Sigmoid colon (tissue), 7 donors: ENCODE results near the gene COL12A1. TPM values are rescaled to one million over a fixed set of nuclear protein-coding genes. Genes with fewer than 3 reads are reported as not detected.

Experiments
- DNase-seq: peaks from one replicate; pipeline ENCODE4 v3.0.0-alpha.2; 2019
- H3K27ac ChIP-seq, 4 donors: fragments of 200-600 bp; sonication (generic); one replicate each; pipeline ENCODE4 v1.5.1; 2016 to 2019; ENCODE audit warnings: mild to moderate bottlenecking in 1 of 4
- H3K27me3 ChIP-seq, 3 donors: fragments of 200-600 bp; sonication (generic); one replicate each; pipeline ENCODE4 v1.5.1; 2019; ENCODE audit warnings: mild to moderate bottlenecking in 1 of 3
- H3K36me3 ChIP-seq, 4 donors: fragments of 200-600 bp; sonication (generic); one replicate each; pipeline ENCODE4 v1.5.1; 2016 to 2019
- H3K4me1 ChIP-seq, 4 donors: fragments of 200-600 bp; sonication (generic); one replicate each; pipeline ENCODE4 v1.5.1; 2017 to 2019
- H3K4me3 ChIP-seq, 4 donors: fragments of 200-600 bp; sonication (generic); one replicate each; pipeline ENCODE4 v1.5.1; 2017 to 2019; ENCODE audit warnings: mild to moderate bottlenecking in 2 of 4, moderate library complexity in 1 of 4
- H3K9me3 ChIP-seq, 4 donors: fragments of 200-600 bp in 3 of 4; sonication (generic) in 3 of 4; one replicate each; pipeline versions ENCODE4 v1.5.1 to v1.6.1; 2013 to 2019
- CTCF ChIP-seq, 4 experiments: fragments of 450-650 bp in 3 of 4; fragments of 200-600 bp in 1 of 4; IDR thresholded peaks; one replicate each; pipeline ENCODE4 v1.5.1; 2016 to 2019; ENCODE audit warnings: antibody characterized with exemption in 4 of 4, mild to moderate bottlenecking in 3 of 4, moderate library complexity in 2 of 4
- EP300 ChIP-seq, 4 donors: sonication (generic); formaldehyde crosslinking; IDR thresholded peaks; one replicate each; pipeline ENCODE4 v1.6.1; 2017; ENCODE audit warnings: antibody characterized with exemption in 4 of 4
- POLR2A ChIP-seq, 2 donors: fragments of 450-650 bp; IDR thresholded peaks; one replicate each; pipeline ENCODE4 v1.6.1; 2016; ENCODE audit warnings: antibody characterized with exemption in 2 of 2, mild to moderate bottlenecking in 2 of 2, moderate library complexity in 2 of 2
- POLR2AphosphoS5 ChIP-seq, 4 donors: sonication (generic); formaldehyde crosslinking; IDR thresholded peaks; one replicate each; pipeline ENCODE4 v1.6.1; 2017; ENCODE audit warnings: antibody characterized with exemption in 4 of 4
- WGBS, 2 donors: extraction: QIAGEN DNeasy Blood & Tissue Kit; methylation state at CpG; one replicate each; pipeline ENCODE4 v1.1.7; 2013; 5-methylcytosine and 5-hydroxymethylcytosine counted together
- intact Hi-C: fragments of 100-400 bp; cut with DNase I; formaldehyde crosslinking; loops from one replicate; pipeline ENCODE4 v1.15.1; 2023
- polyA plus RNA-seq, 3 donors: library from polyadenylated mRNA; stranded (reverse); fragments of 200-250 nt; gene quantifications; one replicate each; pipeline ENCODE4 v1.2.3, GENCODE V29; 2013
- total RNA-seq, 4 donors: library from RNA; depleted of rRNA; stranded (reverse); fragments of >200 nt; gene quantifications; one replicate each; pipeline ENCODE4 v1.1.0, GENCODE V29; 2016
- donor health status: healthy with polysubstance abuse.
- donor health status: Bipolar disorder and iron deficiency.
- donor health status: healthy.

Gene COL12A1
- total and polyA plus RNA-seq, 7 donors: 2.1 to 328 (median 129) TPM

GRCh38 chr6:75109765-75110164 lies 96.1 kb downstream of the COL12A1 start:
- Histone ChIP-seq H3K4me3 (no peak overlapping the region), H3K4me1 (peaks cover 0 to 28% (median 17%) of the 10 kb centered on the region in 4 donors), H3K36me3 (peaks cover 6 to 18% (median 9%) of the 10 kb centered on the region in 4 donors), H3K9me3 (no peaks in the 10 kb centered on the region), H3K27me3 (no peaks in the 10 kb centered on the region), H3K27ac (peak overlapping the region in 1 of 4 donors; percentile 70)
- TF ChIP-seq CTCF (IDR thresholded peaks at IDR 0.05) (no peak), POLR2AphosphoS5 (IDR thresholded peaks at IDR 0.05) (no peak), EP300 (IDR thresholded peaks at IDR 0.05) (no peak), POLR2A (IDR thresholded peaks at IDR 0.05) (no peak)
- no peak for DNase-seq
- 78 to 94% methylated on average over 1 of the region's 1 CpG for WGBS, 2 donors
- intact Hi-C loops: no loop called here

- H3K9me3 ChIP-seq: no peaks in the 10 kb centered on the region
- no peak overlapping the region for H3K4me3 ChIP-seq
- no peaks in the 10 kb centered on the region for H3K27me3 ChIP-seq
- DNase-seq: no peak
- H3K4me1 ChIP-seq: peaks cover 0 to 21% (median 10%) of the 10 kb centered on the region in 4 donors
- TF ChIP-seq POLR2AphosphoS5 (IDR thresholded peaks at IDR 0.05): no peak
- TF ChIP-seq EP300 (IDR thresholded peaks at IDR 0.05): no peak
- no peak for TF ChIP-seq POLR2A (IDR thresholded peaks at IDR 0.05)
- TF ChIP-seq CTCF (IDR thresholded peaks at IDR 0.05): no peak
- peak overlapping the region in 2 of 4 donors; percentile 36 to 70 for H3K27ac ChIP-seq
- intact Hi-C loops: no loop called here
- peaks cover 6 to 25% (median 9%) of the 10 kb centered on the region in 4 donors for H3K36me3 ChIP-seq
Measured at GRCh38 chr6:75109022-75109421, 96.8 kb downstream of the COL12A1 start.

- Histone ChIP-seq H3K9me3 (no peaks in the 10 kb centered on the region), H3K4me1 (peaks cover 0 to 15% (median 7%) of the 10 kb centered on the region in 4 donors), H3K36me3 (peaks cover 6 to 28% (median 9%) of the 10 kb centered on the region in 4 donors), H3K27me3 (no peaks in the 10 kb centered on the region), H3K27ac (peak overlapping the region in 3 of 4 donors; percentile 12 to 70 (median 36)), H3K4me3 (no peak overlapping the region)
- WGBS, 2 donors: 80 to 89% methylated on average over 2 of the region's 2 CpGs
- no peak for TF ChIP-seq CTCF (IDR thresholded peaks at IDR 0.05)
- no peak for TF ChIP-seq POLR2AphosphoS5 (IDR thresholded peaks at IDR 0.05)
- TF ChIP-seq POLR2A (IDR thresholded peaks at IDR 0.05): no peak
- no peak for TF ChIP-seq EP300 (IDR thresholded peaks at IDR 0.05)
- intact Hi-C loops: no loop called here
- DNase-seq: no peak
Measured at GRCh38 chr6:75108333-75108974, 97.4 kb downstream of the COL12A1 start.

- intact Hi-C loops: no loop called here
- no peaks in the 10 kb centered on the region for H3K27me3 ChIP-seq
Measured at GRCh38 chr6:75107913-75108312, 97.9 kb downstream of the COL12A1 start.

GRCh38 chr6:75106426-75106825 lies 99.4 kb downstream of the COL12A1 start:
- WGBS, 2 donors: 79 to 91% methylated on average over 2 of the region's 2 CpGs
- TF ChIP-seq POLR2A (IDR thresholded peaks at IDR 0.05) (no peak), POLR2AphosphoS5 (IDR thresholded peaks at IDR 0.05) (no peak), EP300 (IDR thresholded peaks at IDR 0.05) (no peak), CTCF (IDR thresholded peaks at IDR 0.05) (no peak)
- Histone ChIP-seq H3K4me3 (no peak overlapping the region), H3K36me3 (peaks cover 11 to 43% (median 14%) of the 10 kb centered on the region in 4 donors), H3K9me3 (no peaks in the 10 kb centered on the region), H3K4me1 (peaks cover 0 to 14% (median 7%) of the 10 kb centered on the region in 4 donors), H3K27me3 (no peaks in the 10 kb centered on the region), H3K27ac (no peak overlapping the region)
- DNase-seq: no peak
- intact Hi-C loops: no loop called here

More at GRCh38 chr6:75107913-75108312, 97.9 kb downstream of the COL12A1 start:
- Histone ChIP-seq H3K27ac (peak overlapping the region in 2 of 4 donors; percentile 12 to 70), H3K36me3 (peaks cover 6 to 32% (median 9%) of the 10 kb centered on the region in 4 donors), H3K4me1 (peaks cover 0 to 14% (median 7%) of the 10 kb centered on the region in 4 donors), H3K9me3 (no peaks in the 10 kb centered on the region), H3K4me3 (no peak overlapping the region)
- no peak for DNase-seq
- TF ChIP-seq POLR2AphosphoS5 (IDR thresholded peaks at IDR 0.05) (peak in 3 of 4 donors; percentile 12 to 69 (median 35)), EP300 (IDR thresholded peaks at IDR 0.05) (no peak)
